ENCODE results near the gene CRYAB. TPM values are rescaled to one million over a fixed set of nuclear protein-coding genes. Genes with fewer than 3 reads are reported as not detected.
A peak's percentile ranks its signal among the peaks of the same experiment; 100 is the strongest.
"Not testable (repeated sequence)": the region's sequence is repeated elsewhere in the genome, so short reads cannot be mapped to it uniquely, and the experiment has no call there.

CRYAB gene
- total RNA-seq, 1 experiment from 2014 or later = not detected

GRCh38 chr11:111937844-111938243 lies 26.3 kb upstream of the CRYAB start:
- H3K27me3 ChIP-seq (ENCODE audit: low read length) = no peaks in the 10 kb centered on the region
- H3K79me2 ChIP-seq (ENCODE audit: low read length) = no peaks in the 10 kb centered on the region
- H3K4me2 ChIP-seq (ENCODE audit: low read depth, low read length, poor library complexity, severe bottlenecking) = peak overlapping the region; percentile 80
- H3K27ac ChIP-seq (ENCODE audit: low read length) = no peak overlapping the region
- H3K36me3 ChIP-seq (ENCODE audit: insufficient read depth, low read length) = no peaks in the 10 kb centered on the region
- peaks cover 35% of the 10 kb centered on the region for H3K4me1 ChIP-seq (ENCODE audit: low read length)
- H3K9me3 ChIP-seq (ENCODE audit: low read length) = no peaks in the 10 kb centered on the region
- H4K20me1 ChIP-seq (ENCODE audit: insufficient read depth, low read depth, low read length) = no peaks in the 10 kb centered on the region
- peak overlapping the region; percentile 73; the same call in 1 of the 2 replicates for H3K4me3 ChIP-seq (ENCODE audit: low read length)
- no peaks in the 10 kb centered on the region for H3K9me2 ChIP-seq (replicated peaks; ENCODE audit: insufficient read depth, low read length)
- peak overlapping the region; percentile 72 for H3K9ac ChIP-seq (ENCODE audit: low read length)
- no peak for DNase-seq
- H2AFZ ChIP-seq (ENCODE audit: low read length) = no peak overlapping the region

DNA sequence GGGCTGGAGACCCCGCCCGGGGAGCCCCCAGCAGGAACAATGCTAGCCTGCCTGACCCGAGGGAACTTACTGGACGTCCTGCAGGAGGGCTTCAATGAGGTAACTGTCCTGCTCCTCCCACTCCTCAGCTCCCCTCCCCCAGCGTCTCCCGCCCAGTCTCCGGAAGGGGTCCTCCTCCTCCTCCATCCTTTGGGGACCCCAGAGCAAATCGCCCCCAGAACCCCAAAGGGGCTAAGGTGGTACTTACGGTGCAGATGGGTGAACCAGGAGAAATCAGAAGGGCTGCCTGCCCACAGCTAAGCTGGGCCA lies 25.8 kb upstream of the CRYAB start:
- H3K27me3 ChIP-seq (ENCODE audit: low read length) = no peaks in the 10 kb centered on the region
- no peak overlapping the region for H3K27ac ChIP-seq (ENCODE audit: low read length)
- H3K9me3 ChIP-seq (ENCODE audit: low read length) = no peaks in the 10 kb centered on the region
- peak overlapping the region; percentile 80 for H3K4me2 ChIP-seq (ENCODE audit: low read depth, low read length, poor library complexity, severe bottlenecking)
- no peak for DNase-seq
- H2AFZ ChIP-seq (ENCODE audit: low read length) = peak overlapping the region; percentile 96
- no peaks in the 10 kb centered on the region for H3K79me2 ChIP-seq (ENCODE audit: low read length)
- peaks cover 35% of the 10 kb centered on the region for H3K4me1 ChIP-seq (ENCODE audit: low read length)
- peak overlapping the region; percentile 73 for H3K4me3 ChIP-seq (ENCODE audit: low read length)
- no peaks in the 10 kb centered on the region for H4K20me1 ChIP-seq (ENCODE audit: insufficient read depth, low read depth, low read length)
- H3K9me2 ChIP-seq (replicated peaks; ENCODE audit: insufficient read depth, low read length) = no peaks in the 10 kb centered on the region
- H3K36me3 ChIP-seq (ENCODE audit: insufficient read depth, low read length) = no peaks in the 10 kb centered on the region
- peak overlapping the region; percentile 72 for H3K9ac ChIP-seq (ENCODE audit: low read length)

DNA sequence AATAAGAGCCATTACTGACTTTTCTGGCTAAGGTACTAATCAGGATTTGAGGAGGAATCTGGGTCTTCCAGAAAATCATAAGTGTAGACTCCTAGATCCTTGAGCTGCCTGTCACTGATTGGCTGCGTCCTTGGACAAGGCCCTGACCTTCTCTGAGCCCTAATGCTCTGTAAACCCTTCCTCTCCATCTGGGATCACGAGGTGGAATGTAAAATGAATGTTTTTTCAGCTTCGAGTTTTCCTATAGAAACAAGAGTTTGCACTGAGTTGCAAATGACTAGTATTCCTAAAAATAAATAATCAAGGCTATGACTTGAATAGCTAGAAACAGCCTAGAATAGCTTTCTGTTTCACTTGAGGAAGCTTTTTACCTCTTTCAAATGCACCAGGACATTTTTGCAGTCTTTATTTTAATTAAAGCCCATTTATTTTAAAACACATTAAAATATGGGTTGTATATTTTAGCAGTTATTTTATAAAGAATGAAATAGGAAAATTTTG lies 24.5 kb upstream of the CRYAB start:
- Histone ChIP-seq H3K9me3 (ENCODE audit: low read length) (no peaks in the 10 kb centered on the region), H3K4me2 (ENCODE audit: low read depth, low read length, poor library complexity, severe bottlenecking) (peak overlapping the region; percentile 80), H3K9me2 (replicated peaks; ENCODE audit: insufficient read depth, low read length) (no peaks in the 10 kb centered on the region), H3K4me1 (ENCODE audit: low read length) (peaks cover 35% of the 10 kb centered on the region), H3K27ac (ENCODE audit: low read length) (no peak overlapping the region), H3K27me3 (ENCODE audit: low read length) (no peaks in the 10 kb centered on the region), H3K9ac (ENCODE audit: low read length) (peak overlapping the region; percentile 72), H3K36me3 (ENCODE audit: insufficient read depth, low read length) (no peaks in the 10 kb centered on the region), H2AFZ (ENCODE audit: low read length) (peak overlapping the region; percentile 96), H3K79me2 (ENCODE audit: low read length) (no peaks in the 10 kb centered on the region), H3K4me3 (ENCODE audit: low read length) (peak overlapping the region; percentile 73), H4K20me1 (ENCODE audit: insufficient read depth, low read depth, low read length) (no peaks in the 10 kb centered on the region)
- DNase-seq = no peak

DNA sequence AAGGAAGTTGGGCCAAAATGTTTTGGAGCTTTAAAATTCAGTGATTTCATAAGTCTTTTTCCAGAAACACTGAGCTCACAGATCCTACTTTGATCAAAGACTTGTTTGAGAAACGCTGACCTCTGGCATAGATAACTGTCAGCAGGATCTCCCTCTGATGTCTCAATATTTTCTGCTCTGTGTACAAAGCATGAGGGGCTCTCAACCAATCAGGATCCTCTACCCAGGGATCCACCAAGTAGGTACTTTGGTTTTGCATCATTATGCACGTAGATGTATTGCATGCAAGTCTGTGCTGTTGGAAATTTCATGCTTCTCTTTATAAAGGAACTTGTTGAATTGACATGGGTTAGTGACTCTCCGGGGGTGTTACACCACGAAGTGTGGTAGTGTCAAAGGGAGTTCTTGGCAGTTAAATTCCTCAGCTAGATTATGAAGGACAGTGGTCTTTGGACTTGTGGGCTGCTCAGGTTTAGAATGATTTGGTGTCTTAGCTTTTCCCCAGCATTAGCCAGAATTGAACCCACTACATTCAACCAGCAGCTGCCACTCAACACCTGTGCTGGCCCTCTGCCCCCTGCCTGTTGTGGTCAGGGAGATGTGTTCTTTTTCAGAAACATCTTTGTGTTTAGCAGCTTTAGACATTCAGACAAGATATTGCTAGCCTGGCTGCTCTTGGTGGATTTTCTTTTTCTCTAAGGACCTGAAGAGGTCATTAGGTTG lies 23.9 kb upstream of the CRYAB start:
- Histone ChIP-seq H3K4me3 (ENCODE audit: low read length) (peak overlapping the region; percentile 73; the same call in 1 of the 2 replicates), H2AFZ (ENCODE audit: low read length) (peak overlapping the region; percentile 49; the same call in 1 of the 2 replicates), H3K4me2 (ENCODE audit: low read depth, low read length, poor library complexity, severe bottlenecking) (peak overlapping the region; percentile 80), H3K27ac (ENCODE audit: low read length) (no peak overlapping the region), H3K27me3 (ENCODE audit: low read length) (no peaks in the 10 kb centered on the region), H3K79me2 (ENCODE audit: low read length) (no peaks in the 10 kb centered on the region), H3K36me3 (ENCODE audit: insufficient read depth, low read length) (no peaks in the 10 kb centered on the region), H3K9me3 (ENCODE audit: low read length) (no peaks in the 10 kb centered on the region), H4K20me1 (ENCODE audit: insufficient read depth, low read depth, low read length) (no peaks in the 10 kb centered on the region), H3K4me1 (ENCODE audit: low read length) (peaks cover 35% of the 10 kb centered on the region), H3K9me2 (replicated peaks; ENCODE audit: insufficient read depth, low read length) (no peaks in the 10 kb centered on the region), H3K9ac (ENCODE audit: low read length) (peak overlapping the region; percentile 72)
- DNase-seq = no peak

DNA sequence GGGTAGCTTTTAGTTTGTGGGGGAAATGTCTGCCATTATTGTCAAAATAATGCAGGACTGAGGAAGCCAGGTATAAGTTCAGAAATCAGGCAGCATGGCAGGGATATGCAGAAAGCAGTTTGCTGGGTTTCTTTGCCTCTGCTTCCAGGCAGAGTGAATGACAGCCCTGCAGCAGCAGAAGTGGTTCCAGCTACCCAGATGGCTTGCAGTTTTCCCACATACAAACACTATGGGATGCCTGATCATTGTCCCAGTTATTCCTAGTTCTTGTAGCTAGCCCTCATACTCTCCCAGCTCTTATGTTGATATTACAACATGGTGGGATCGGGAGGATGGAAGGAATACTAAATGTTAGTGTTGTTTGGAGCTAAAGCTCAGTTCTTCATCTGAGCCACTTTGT lies 22.7 kb upstream of the CRYAB start:
- Histone ChIP-seq H3K79me2 (ENCODE audit: low read length) (no peaks in the 10 kb centered on the region), H3K4me2 (ENCODE audit: low read depth, low read length, poor library complexity, severe bottlenecking) (no peak overlapping the region), H3K9me2 (replicated peaks; ENCODE audit: insufficient read depth, low read length) (no peaks in the 10 kb centered on the region), H3K4me1 (ENCODE audit: low read length) (peaks cover 35% of the 10 kb centered on the region), H4K20me1 (ENCODE audit: insufficient read depth, low read depth, low read length) (no peaks in the 10 kb centered on the region), H3K36me3 (ENCODE audit: insufficient read depth, low read length) (no peaks in the 10 kb centered on the region), H3K4me3 (ENCODE audit: low read length) (no peak overlapping the region), H3K9ac (ENCODE audit: low read length) (no peak overlapping the region), H3K27me3 (ENCODE audit: low read length) (no peaks in the 10 kb centered on the region), H2AFZ (ENCODE audit: low read length) (no peak overlapping the region), H3K27ac (ENCODE audit: low read length) (no peak overlapping the region), H3K9me3 (ENCODE audit: low read length) (no peaks in the 10 kb centered on the region)
- no peak for DNase-seq

GRCh38 chr11:111933872-111934271 lies 22.3 kb upstream of the CRYAB start:
- no peaks in the 10 kb centered on the region for H3K9me2 ChIP-seq (replicated peaks; ENCODE audit: insufficient read depth, low read length)
- H3K9me3 ChIP-seq (ENCODE audit: low read length) = no peaks in the 10 kb centered on the region
- H3K27me3 ChIP-seq (ENCODE audit: low read length) = no peaks in the 10 kb centered on the region
- H3K4me1 ChIP-seq (ENCODE audit: low read length) = peaks cover 35% of the 10 kb centered on the region
- no peak overlapping the region for H3K27ac ChIP-seq (ENCODE audit: low read length)
- DNase-seq = no peak
- H2AFZ ChIP-seq (ENCODE audit: low read length) = no peak overlapping the region
- no peak overlapping the region for H3K9ac ChIP-seq (ENCODE audit: low read length)
- no peaks in the 10 kb centered on the region for H3K36me3 ChIP-seq (ENCODE audit: insufficient read depth, low read length)
- no peak overlapping the region for H3K4me3 ChIP-seq (ENCODE audit: low read length)
- no peaks in the 10 kb centered on the region for H4K20me1 ChIP-seq (ENCODE audit: insufficient read depth, low read depth, low read length)
- no peak overlapping the region for H3K4me2 ChIP-seq (ENCODE audit: low read depth, low read length, poor library complexity, severe bottlenecking)
- H3K79me2 ChIP-seq (ENCODE audit: low read length) = no peaks in the 10 kb centered on the region

- not testable (repeated sequence) for DNase-seq; H3K27me3 ChIP-seq (ENCODE audit: low read length); H3K9ac ChIP-seq (ENCODE audit: low read length); H3K4me2 ChIP-seq (ENCODE audit: low read depth, low read length, poor library complexity, severe bottlenecking); H3K4me3 ChIP-seq (ENCODE audit: low read length); H4K20me1 ChIP-seq (ENCODE audit: insufficient read depth, low read depth, low read length); H2AFZ ChIP-seq (ENCODE audit: low read length); H3K79me2 ChIP-seq (ENCODE audit: low read length); H3K27ac ChIP-seq (ENCODE audit: low read length); H3K9me3 ChIP-seq (ENCODE audit: low read length); H3K9me2 ChIP-seq (replicated peaks; ENCODE audit: insufficient read depth, low read length); H3K36me3 ChIP-seq (ENCODE audit: insufficient read depth, low read length)
- H3K4me1 ChIP-seq (ENCODE audit: low read length) = peaks cover 32% of the 10 kb centered on the region
These were observed 21.6 kb upstream of the CRYAB start for GRCh38 chr11:111933176-111933575.

DNA sequence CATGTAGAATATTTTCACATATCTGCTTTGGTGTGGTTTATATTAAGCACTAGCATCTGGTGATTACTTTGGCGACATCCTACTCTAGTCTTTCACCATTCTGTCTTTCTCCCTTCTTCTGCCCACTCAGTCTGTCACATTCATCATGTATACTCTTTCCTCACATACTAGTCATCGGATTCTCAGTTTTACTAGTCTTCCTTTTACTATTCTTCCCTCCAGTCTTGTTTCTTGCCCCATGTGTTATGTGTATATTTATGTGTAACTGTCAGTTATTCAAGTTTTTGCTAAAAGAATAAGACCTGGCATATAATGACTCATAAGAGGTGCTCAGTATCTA lies 21.0 kb upstream of the CRYAB start:
- no peaks in the 10 kb centered on the region for H3K27me3 ChIP-seq (ENCODE audit: low read length)
- no peaks in the 10 kb centered on the region for H3K9me2 ChIP-seq (replicated peaks; ENCODE audit: insufficient read depth, low read length)

More for the DNA sequence above, 21.0 kb upstream of the CRYAB start:
- Histone ChIP-seq H3K4me3 (ENCODE audit: low read length) (no peak overlapping the region), H2AFZ (ENCODE audit: low read length) (no peak overlapping the region), H3K9me3 (ENCODE audit: low read length) (no peaks in the 10 kb centered on the region), H3K9ac (ENCODE audit: low read length) (no peak overlapping the region), H3K4me1 (ENCODE audit: low read length) (peaks cover 26% of the 10 kb centered on the region), H3K27ac (ENCODE audit: low read length) (no peak overlapping the region), H3K4me2 (ENCODE audit: low read depth, low read length, poor library complexity, severe bottlenecking) (no peak overlapping the region), H3K79me2 (ENCODE audit: low read length) (no peaks in the 10 kb centered on the region), H4K20me1 (ENCODE audit: insufficient read depth, low read depth, low read length) (no peaks in the 10 kb centered on the region), H3K36me3 (ENCODE audit: insufficient read depth, low read length) (no peaks in the 10 kb centered on the region)
- DNase-seq = no peak

Measured in Karpas-422 (cell line).